ENCODE data around the gene QRICH1. TPM values are rescaled to one million over a fixed set of nuclear protein-coding genes. Genes with fewer than 3 reads are reported as not detected.

The QRICH1 gene
- polyA plus RNA-seq, result 58.0 TPM
- long read RNA-seq, donor 1, partial matches to known transcripts, result 0 of 2 reads
- long read RNA-seq, donor 1, other reads (novel, unspliced or antisense), result 0 of 2 reads
- long read RNA-seq, donor 2, partial matches to known transcripts, result 10 of 16 reads
- long read RNA-seq, donor 2, other reads (novel, unspliced or antisense), result 0 of 16 reads
- long read RNA-seq, donor 3, result 0 reads
- long read RNA-seq, donor 4, result 0 reads
- long read RNA-seq, donor 5, partial matches to known transcripts, result 6 of 10 reads
- long read RNA-seq, donor 5, other reads (novel, unspliced or antisense), result 0 of 10 reads
- long read RNA-seq, donor 6, partial matches to known transcripts, result 24 of 26 reads
- long read RNA-seq, donor 6, other reads (novel, unspliced or antisense), result 0 of 26 reads
- long read RNA-seq, donor 7, partial matches to known transcripts, result 5 of 6 reads
- long read RNA-seq, donor 7, other reads (novel, unspliced or antisense), result 0 of 6 reads
- long read RNA-seq, donor 8, partial matches to known transcripts, result 10 of 13 reads
- long read RNA-seq, donor 8, other reads (novel, unspliced or antisense), result 0 of 13 reads
- long read RNA-seq, donor 9, partial matches to known transcripts, result 5 of 6 reads
- long read RNA-seq, donor 9, other reads (novel, unspliced or antisense), result 0 of 6 reads
- long read RNA-seq, donor 10, partial matches to known transcripts, result 19 of 21 reads
- long read RNA-seq, donor 10, other reads (novel, unspliced or antisense), result 0 of 21 reads
- long read RNA-seq, donor 11, partial matches to known transcripts, result 0 of 4 reads
- long read RNA-seq, donor 11, other reads (novel, unspliced or antisense), result 0 of 4 reads

GRCh38 chr3:49093853-49094767, at the start of gene QRICH1:
Gene QRICH1, minus strand, starts transcription at chr3:49094071. Its CDS starts 17,054 bp downstream, at chr3:49077017.
- Histone ChIP-seq H3K9me3 (ENCODE audit: control insufficient read depth, low read depth, low read length) (no peaks in the 10 kb centered on the region), H3K4me3 (ENCODE audit: low read length) (peak within 1 kb of the TSS; percentile 89), H3K36me3 (ENCODE audit: control insufficient read depth, insufficient read depth, low read length) (peaks cover 22% of the 10 kb centered on the region), H3K4me1 (ENCODE audit: control insufficient read depth, insufficient read depth, low read length) (peaks cover 12% of the 10 kb centered on the region), H3K27ac (ENCODE audit: low read length) (peak within 1 kb of the TSS; percentile 85), H3K27me3 (ENCODE audit: control insufficient read depth, insufficient read depth, low read length) (no peaks in the 10 kb centered on the region)
- no CpG with 5 or more reads among the region's 65 CpGs for WGBS (ENCODE audit: insufficient coverage, low lambda C conversion rate)
- peak; percentile 97 to 99 for DNase-seq

GRCh38 chr3:49140080-49140479, 46.2 kb upstream of the QRICH1 start:
- Histone ChIP-seq H3K27me3 (ENCODE audit: control insufficient read depth, insufficient read depth, low read length) (no peaks in the 10 kb centered on the region), H3K36me3 (ENCODE audit: control insufficient read depth, insufficient read depth, low read length) (no peaks in the 10 kb centered on the region), H3K27ac (ENCODE audit: low read length) (no peak overlapping the region), H3K9me3 (ENCODE audit: control insufficient read depth, low read depth, low read length) (peaks cover 3% of the 10 kb centered on the region), H3K4me3 (ENCODE audit: low read length) (no peak overlapping the region), H3K4me1 (ENCODE audit: control insufficient read depth, insufficient read depth, low read length) (peaks cover 7% of the 10 kb centered on the region)
- DNase-seq, result no peak
- WGBS (ENCODE audit: insufficient coverage, low lambda C conversion rate), result no CpG with 5 or more reads among the region's 3 CpGs

- Histone ChIP-seq H3K9me3 (ENCODE audit: control insufficient read depth, low read depth, low read length) (no peaks in the 10 kb centered on the region), H3K4me3 (ENCODE audit: low read length) (no peak overlapping the region), H3K36me3 (ENCODE audit: control insufficient read depth, insufficient read depth, low read length) (peaks cover 6% of the 10 kb centered on the region), H3K27ac (ENCODE audit: low read length) (no peak overlapping the region), H3K27me3 (ENCODE audit: control insufficient read depth, insufficient read depth, low read length) (no peaks in the 10 kb centered on the region), H3K4me1 (ENCODE audit: control insufficient read depth, insufficient read depth, low read length) (peaks cover 18% of the 10 kb centered on the region)
- DNase-seq, result no peak
- WGBS (ENCODE audit: insufficient coverage, low lambda C conversion rate), result 40% methylated on average over 1 of the region's 4 CpGs
Observed at GRCh38 chr3:49135499-49135898, 41.6 kb upstream of the QRICH1 start.

GRCh38 chr3:49134471-49135265, 40.8 kb upstream of the QRICH1 start:
- H3K36me3 ChIP-seq (ENCODE audit: control insufficient read depth, insufficient read depth, low read length), result peaks cover 12% of the 10 kb centered on the region
- no peaks in the 10 kb centered on the region for H3K27me3 ChIP-seq (ENCODE audit: control insufficient read depth, insufficient read depth, low read length)
- no peak for DNase-seq
- no CpG with 5 or more reads among the region's 3 CpGs for WGBS (ENCODE audit: insufficient coverage, low lambda C conversion rate)
- peaks cover 18% of the 10 kb centered on the region for H3K4me1 ChIP-seq (ENCODE audit: control insufficient read depth, insufficient read depth, low read length)
- no peak overlapping the region for H3K27ac ChIP-seq (ENCODE audit: low read length)
- H3K4me3 ChIP-seq (ENCODE audit: low read length), result no peak overlapping the region
- H3K9me3 ChIP-seq (ENCODE audit: control insufficient read depth, low read depth, low read length), result no peaks in the 10 kb centered on the region

GRCh38 chr3:49133226-49133951, 39.5 kb upstream of the QRICH1 start:
- peaks cover 18% of the 10 kb centered on the region for H3K4me1 ChIP-seq (ENCODE audit: control insufficient read depth, insufficient read depth, low read length)
- DNase-seq, result peak; percentile 79 to 93
- H3K27me3 ChIP-seq (ENCODE audit: control insufficient read depth, insufficient read depth, low read length), result no peaks in the 10 kb centered on the region
- no peaks in the 10 kb centered on the region for H3K9me3 ChIP-seq (ENCODE audit: control insufficient read depth, low read depth, low read length)
- H3K36me3 ChIP-seq (ENCODE audit: control insufficient read depth, insufficient read depth, low read length), result peaks cover 23% of the 10 kb centered on the region
- H3K4me3 ChIP-seq (ENCODE audit: low read length), result peak overlapping the region; percentile 86
- no CpG with 5 or more reads among the region's 30 CpGs for WGBS (ENCODE audit: insufficient coverage, low lambda C conversion rate)
- H3K27ac ChIP-seq (ENCODE audit: low read length), result peak overlapping the region; percentile 80

GRCh38 chr3:49132437-49133225, 38.8 kb upstream of the QRICH1 start, which contains the start of gene LAMB2:
Gene LAMB2, minus strand, starts transcription at chr3:49133050. Its CDS starts 183 bp downstream, at chr3:49132867.
- peak; percentile 49 to 79 for DNase-seq
- H3K4me3 ChIP-seq (ENCODE audit: low read length), result peak within 1 kb of the TSS; percentile 86
- H3K4me1 ChIP-seq (ENCODE audit: control insufficient read depth, insufficient read depth, low read length), result peaks cover 18% of the 10 kb centered on the region
- peak within 1 kb of the TSS; percentile 80 for H3K27ac ChIP-seq (ENCODE audit: low read length)
- H3K36me3 ChIP-seq (ENCODE audit: control insufficient read depth, insufficient read depth, low read length), result peaks cover 27% of the 10 kb centered on the region
- WGBS (ENCODE audit: insufficient coverage, low lambda C conversion rate), result no CpG with 5 or more reads among the region's 28 CpGs
- no peaks in the 10 kb centered on the region for H3K27me3 ChIP-seq (ENCODE audit: control insufficient read depth, insufficient read depth, low read length)
- no peaks in the 10 kb centered on the region for H3K9me3 ChIP-seq (ENCODE audit: control insufficient read depth, low read depth, low read length)

GRCh38 chr3:49132073-49132436, 38.2 kb upstream of the QRICH1 start:
- Histone ChIP-seq H3K27ac (ENCODE audit: low read length) (peak overlapping the region; percentile 80), H3K36me3 (ENCODE audit: control insufficient read depth, insufficient read depth, low read length) (peaks cover 27% of the 10 kb centered on the region), H3K27me3 (ENCODE audit: control insufficient read depth, insufficient read depth, low read length) (no peaks in the 10 kb centered on the region), H3K4me1 (ENCODE audit: control insufficient read depth, insufficient read depth, low read length) (peaks cover 18% of the 10 kb centered on the region), H3K9me3 (ENCODE audit: control insufficient read depth, low read depth, low read length) (no peaks in the 10 kb centered on the region), H3K4me3 (ENCODE audit: low read length) (peak overlapping the region; percentile 86)
- WGBS (ENCODE audit: insufficient coverage, low lambda C conversion rate), result no CpG with 5 or more reads among the region's 9 CpGs
- DNase-seq, result no peak

- WGBS (ENCODE audit: insufficient coverage, low lambda C conversion rate), result no CpG with 5 or more reads among the region's 6 CpGs
- Histone ChIP-seq H3K36me3 (ENCODE audit: control insufficient read depth, insufficient read depth, low read length) (peaks cover 27% of the 10 kb centered on the region), H3K27me3 (ENCODE audit: control insufficient read depth, insufficient read depth, low read length) (no peaks in the 10 kb centered on the region), H3K4me3 (ENCODE audit: low read length) (peak overlapping the region; percentile 86), H3K9me3 (ENCODE audit: control insufficient read depth, low read depth, low read length) (no peaks in the 10 kb centered on the region), H3K27ac (ENCODE audit: low read length) (no peak overlapping the region), H3K4me1 (ENCODE audit: control insufficient read depth, insufficient read depth, low read length) (peaks cover 18% of the 10 kb centered on the region)
- no peak for DNase-seq
Observed at GRCh38 chr3:49131576-49131975, 37.7 kb upstream of the QRICH1 start.

All from large intestine (tissue), 12 donors.